Neural cell (in vitro differentiated cells): ENCODE measurements around the gene ARFIP2. TPM values are rescaled to one million over a fixed set of nuclear protein-coding genes. Genes with fewer than 3 reads are reported as not detected.

Experiments
- H2AFZ ChIP-seq: fragments of 200-600, 300-800 bp; sonication (generic), shearing (Covaris generic); 2 replicates; pipeline ENCODE4 v1.6.0; 2014; ENCODE audit warnings: low read depth, mild to moderate bottlenecking, antibody characterized with exemption, low read length, moderate library complexity
- H3F3A ChIP-seq: fragments of 200-600 bp; shearing (Covaris generic); 2 replicates; pipeline ENCODE4 v1.6.1; 2016; ENCODE audit warnings: mild to moderate bottlenecking, moderate library complexity, mixed read lengths, antibody characterized with exemption, low read length; ENCODE audit not compliant: insufficient read depth, poor library complexity, severe bottlenecking
- H3K27ac ChIP-seq: fragments of 200-600, 300-800 bp; sonication (generic), shearing (Covaris generic); 2 replicates; pipeline ENCODE4 v1.5.1; 2014; ENCODE audit warnings: mild to moderate bottlenecking, low read length, moderate library complexity
- H3K27me3 ChIP-seq: fragments of 300-800, 200-600 bp; sonication (generic), shearing (Covaris generic); 2 replicates; pipeline ENCODE4 v1.6.0; 2014; ENCODE audit warnings: mild to moderate bottlenecking, low read depth, low read length, moderate library complexity; ENCODE audit not compliant: insufficient read depth
- H3K36me3 ChIP-seq: fragments of 300-800, 200-600 bp; sonication (generic), shearing (Covaris generic); 2 replicates; pipeline ENCODE4 v1.5.1; 2014; ENCODE audit warnings: mild to moderate bottlenecking, antibody characterized with exemption, low read length, moderate library complexity; ENCODE audit not compliant: insufficient read depth
- H3K4me2 ChIP-seq: fragments of 300-800, 200-600 bp; sonication (generic), shearing (Covaris generic); 2 replicates; pipeline ENCODE4 v1.6.0; 2014; ENCODE audit warnings: mild to moderate bottlenecking, low read length
- H3K4me3 ChIP-seq: fragments of 300-800, 200-600 bp; sonication (generic), shearing (Covaris generic); 2 replicates; pipeline ENCODE4 v1.5.1; 2014; ENCODE audit warnings: mild to moderate bottlenecking, low read length, moderate library complexity
- H3K79me2 ChIP-seq: fragments of 200-600 bp; shearing (Covaris generic); replicated peaks from 2 replicates; pipeline ENCODE4 v1.6.0; 2014; ENCODE audit warnings: mild to moderate bottlenecking, low read length, moderate library complexity; ENCODE audit not compliant: insufficient read depth
- H3K9ac ChIP-seq: fragments of 300-800, 200-600 bp; sonication (generic), shearing (Covaris generic); 2 replicates; pipeline ENCODE4 v1.6.1; 2016; ENCODE audit warnings: mild to moderate bottlenecking, low read length, mixed read lengths
- H3K9me2 ChIP-seq: fragments of 200-600 bp; shearing (Covaris generic); 2 replicates; pipeline ENCODE4 v1.6.1; 2016; ENCODE audit warnings: mild to moderate bottlenecking, low read length, mixed read lengths; ENCODE audit not compliant: insufficient read depth
- H3K9me3 ChIP-seq: fragments of 200-600, 300-800 bp; sonication (generic), shearing (Covaris generic); 2 replicates; pipeline ENCODE4 v1.6.1; 2016; ENCODE audit warnings: mild to moderate bottlenecking, mixed run types, low read length, moderate library complexity, mixed read lengths
- H4K20me1 ChIP-seq: fragments of 200-600 bp; shearing (Covaris generic); 2 replicates; pipeline ENCODE4 v1.6.1; 2016; ENCODE audit warnings: mild to moderate bottlenecking, mixed run types; ENCODE audit not compliant: insufficient read depth
- EP300 ChIP-seq: fragments of 450-650 bp; conservative IDR thresholded peaks from 2 replicates; pipeline ENCODE4 v1.6.1; 2014; ENCODE audit warnings: antibody characterized with exemption, mild to moderate bottlenecking, moderate library complexity; ENCODE audit not compliant: poor library complexity, severe bottlenecking
- EZH2 ChIP-seq: fragments of 200-600, 300-800 bp; shearing (Covaris generic), sonication (generic); IDR thresholded peaks from 2 replicates; pipeline ENCODE4 v1.6.1; 2014; ENCODE audit warnings: antibody characterized with exemption, low read length, borderline replicate concordance, mild to moderate bottlenecking; ENCODE audit not compliant: insufficient read depth, poor library complexity, severe bottlenecking
- MXI1 ChIP-seq: fragments of 450-650 bp; conservative IDR thresholded peaks from 2 replicates; pipeline ENCODE4 v1.6.1; 2014; ENCODE audit warnings: antibody characterized with exemption, mild to moderate bottlenecking; ENCODE audit not compliant: poor library complexity, severe bottlenecking
- POLR2AphosphoS5 ChIP-seq: IDR thresholded peaks from 2 replicates; pipeline ENCODE4 v1.6.1; 2012
- RAD21 ChIP-seq: fragments of 450-650 bp; conservative IDR thresholded peaks from 2 replicates; pipeline ENCODE4 v1.6.1; 2014; ENCODE audit warnings: antibody characterized with exemption, mild to moderate bottlenecking, moderate library complexity
- SMC3 ChIP-seq: fragments of 450-650 bp; conservative IDR thresholded peaks from 2 replicates; pipeline ENCODE4 v1.6.1; 2014; ENCODE audit warnings: antibody characterized with exemption, mild to moderate bottlenecking, moderate library complexity; ENCODE audit not compliant: poor library complexity
- TAF1 ChIP-seq: IDR thresholded peaks from 2 replicates; pipeline ENCODE4 v1.6.1; 2012; ENCODE audit warnings: low read depth
- polyA plus RNA-seq: library from polyadenylated mRNA; depleted of rRNA; stranded (reverse); fragments of >200 nt; gene quantifications from 2 replicates; pipeline ENCODE4 v1.2.3, GENCODE V29; 2014
- TF ChIP-seq, protein P1 (sequence below): fragments of 450-650 bp; IDR thresholded peaks from 2 replicates; pipeline ENCODE4 v1.5.1; 2014; ENCODE audit warnings: antibody characterized with exemption, mild to moderate bottlenecking, moderate library complexity; ENCODE audit not compliant: poor library complexity, severe bottlenecking
- TF ChIP-seq, protein P2 (sequence below): IDR thresholded peaks from 2 replicates; pipeline ENCODE4 v1.6.1; 2012; ENCODE audit warnings: borderline replicate concordance

The ARFIP2 gene
- polyA plus RNA-seq, 1 donor from 2014 or later: 83.7 TPM

DNA sequence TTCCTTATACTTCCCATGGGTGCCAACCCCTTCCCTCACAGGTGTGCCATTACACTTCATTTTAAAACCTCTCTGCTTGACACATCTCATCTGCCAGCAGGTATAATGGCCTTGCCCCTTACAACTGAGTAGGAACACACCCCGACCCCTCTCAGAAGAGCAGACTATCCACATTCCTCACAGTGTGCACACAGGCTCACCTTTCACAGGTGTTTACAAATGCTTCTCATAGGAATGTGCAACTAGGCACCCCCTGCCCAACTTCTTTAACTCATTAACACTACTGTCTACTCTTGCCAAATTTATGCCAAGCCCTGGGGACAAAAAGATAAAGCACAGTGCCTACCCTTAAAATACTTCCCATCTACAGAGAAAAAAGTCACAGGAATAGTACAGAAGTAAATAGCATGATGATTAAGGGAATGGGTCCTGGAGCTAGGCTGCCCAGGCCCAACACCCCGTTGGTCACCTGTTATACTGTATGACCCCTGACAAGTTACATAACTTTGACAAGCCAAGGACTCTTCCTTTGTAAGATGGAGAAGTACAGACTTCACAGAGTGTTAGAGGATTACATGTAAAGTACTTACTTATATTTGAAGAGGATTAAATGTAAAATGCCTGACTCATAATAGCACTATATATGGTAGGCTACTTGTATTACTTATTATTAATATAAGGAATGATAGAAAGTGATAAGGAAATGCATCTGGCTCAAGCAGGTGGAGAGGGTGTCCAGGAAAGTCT, 22.6 kb downstream of the ARFIP2 start:
- H3K9ac ChIP-seq: no peak overlapping the region
- no peak overlapping the region for H3K4me3 ChIP-seq
- H2AFZ ChIP-seq: no peak overlapping the region
- H3K9me3 ChIP-seq: no peaks in the 10 kb centered on the region
- no peaks in the 10 kb centered on the region for H3K27me3 ChIP-seq
- H3K4me2 ChIP-seq: no peak overlapping the region
- no peak overlapping the region for H3K27ac ChIP-seq
- no peaks in the 10 kb centered on the region for H4K20me1 ChIP-seq
- TF ChIP-seq, protein P1, sequence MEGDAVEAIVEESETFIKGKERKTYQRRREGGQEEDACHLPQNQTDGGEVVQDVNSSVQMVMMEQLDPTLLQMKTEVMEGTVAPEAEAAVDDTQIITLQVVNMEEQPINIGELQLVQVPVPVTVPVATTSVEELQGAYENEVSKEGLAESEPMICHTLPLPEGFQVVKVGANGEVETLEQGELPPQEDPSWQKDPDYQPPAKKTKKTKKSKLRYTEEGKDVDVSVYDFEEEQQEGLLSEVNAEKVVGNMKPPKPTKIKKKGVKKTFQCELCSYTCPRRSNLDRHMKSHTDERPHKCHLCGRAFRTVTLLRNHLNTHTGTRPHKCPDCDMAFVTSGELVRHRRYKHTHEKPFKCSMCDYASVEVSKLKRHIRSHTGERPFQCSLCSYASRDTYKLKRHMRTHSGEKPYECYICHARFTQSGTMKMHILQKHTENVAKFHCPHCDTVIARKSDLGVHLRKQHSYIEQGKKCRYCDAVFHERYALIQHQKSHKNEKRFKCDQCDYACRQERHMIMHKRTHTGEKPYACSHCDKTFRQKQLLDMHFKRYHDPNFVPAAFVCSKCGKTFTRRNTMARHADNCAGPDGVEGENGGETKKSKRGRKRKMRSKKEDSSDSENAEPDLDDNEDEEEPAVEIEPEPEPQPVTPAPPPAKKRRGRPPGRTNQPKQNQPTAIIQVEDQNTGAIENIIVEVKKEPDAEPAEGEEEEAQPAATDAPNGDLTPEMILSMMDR: no peak
- TF ChIP-seq MXI1 (no peak), EZH2 (no peak), TAF1 (no peak), SMC3 (no peak), RAD21 (no peak), POLR2AphosphoS5 (no peak), EP300 (no peak)
- TF ChIP-seq, protein P2, sequence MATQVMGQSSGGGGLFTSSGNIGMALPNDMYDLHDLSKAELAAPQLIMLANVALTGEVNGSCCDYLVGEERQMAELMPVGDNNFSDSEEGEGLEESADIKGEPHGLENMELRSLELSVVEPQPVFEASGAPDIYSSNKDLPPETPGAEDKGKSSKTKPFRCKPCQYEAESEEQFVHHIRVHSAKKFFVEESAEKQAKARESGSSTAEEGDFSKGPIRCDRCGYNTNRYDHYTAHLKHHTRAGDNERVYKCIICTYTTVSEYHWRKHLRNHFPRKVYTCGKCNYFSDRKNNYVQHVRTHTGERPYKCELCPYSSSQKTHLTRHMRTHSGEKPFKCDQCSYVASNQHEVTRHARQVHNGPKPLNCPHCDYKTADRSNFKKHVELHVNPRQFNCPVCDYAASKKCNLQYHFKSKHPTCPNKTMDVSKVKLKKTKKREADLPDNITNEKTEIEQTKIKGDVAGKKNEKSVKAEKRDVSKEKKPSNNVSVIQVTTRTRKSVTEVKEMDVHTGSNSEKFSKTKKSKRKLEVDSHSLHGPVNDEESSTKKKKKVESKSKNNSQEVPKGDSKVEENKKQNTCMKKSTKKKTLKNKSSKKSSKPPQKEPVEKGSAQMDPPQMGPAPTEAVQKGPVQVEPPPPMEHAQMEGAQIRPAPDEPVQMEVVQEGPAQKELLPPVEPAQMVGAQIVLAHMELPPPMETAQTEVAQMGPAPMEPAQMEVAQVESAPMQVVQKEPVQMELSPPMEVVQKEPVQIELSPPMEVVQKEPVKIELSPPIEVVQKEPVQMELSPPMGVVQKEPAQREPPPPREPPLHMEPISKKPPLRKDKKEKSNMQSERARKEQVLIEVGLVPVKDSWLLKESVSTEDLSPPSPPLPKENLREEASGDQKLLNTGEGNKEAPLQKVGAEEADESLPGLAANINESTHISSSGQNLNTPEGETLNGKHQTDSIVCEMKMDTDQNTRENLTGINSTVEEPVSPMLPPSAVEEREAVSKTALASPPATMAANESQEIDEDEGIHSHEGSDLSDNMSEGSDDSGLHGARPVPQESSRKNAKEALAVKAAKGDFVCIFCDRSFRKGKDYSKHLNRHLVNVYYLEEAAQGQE: no peak
- no peaks in the 10 kb centered on the region for H3K79me2 ChIP-seq
- peaks cover 6% of the 10 kb centered on the region for H3K36me3 ChIP-seq
- no peaks in the 10 kb centered on the region for H3F3A ChIP-seq
- no peaks in the 10 kb centered on the region for H3K9me2 ChIP-seq

DNA sequence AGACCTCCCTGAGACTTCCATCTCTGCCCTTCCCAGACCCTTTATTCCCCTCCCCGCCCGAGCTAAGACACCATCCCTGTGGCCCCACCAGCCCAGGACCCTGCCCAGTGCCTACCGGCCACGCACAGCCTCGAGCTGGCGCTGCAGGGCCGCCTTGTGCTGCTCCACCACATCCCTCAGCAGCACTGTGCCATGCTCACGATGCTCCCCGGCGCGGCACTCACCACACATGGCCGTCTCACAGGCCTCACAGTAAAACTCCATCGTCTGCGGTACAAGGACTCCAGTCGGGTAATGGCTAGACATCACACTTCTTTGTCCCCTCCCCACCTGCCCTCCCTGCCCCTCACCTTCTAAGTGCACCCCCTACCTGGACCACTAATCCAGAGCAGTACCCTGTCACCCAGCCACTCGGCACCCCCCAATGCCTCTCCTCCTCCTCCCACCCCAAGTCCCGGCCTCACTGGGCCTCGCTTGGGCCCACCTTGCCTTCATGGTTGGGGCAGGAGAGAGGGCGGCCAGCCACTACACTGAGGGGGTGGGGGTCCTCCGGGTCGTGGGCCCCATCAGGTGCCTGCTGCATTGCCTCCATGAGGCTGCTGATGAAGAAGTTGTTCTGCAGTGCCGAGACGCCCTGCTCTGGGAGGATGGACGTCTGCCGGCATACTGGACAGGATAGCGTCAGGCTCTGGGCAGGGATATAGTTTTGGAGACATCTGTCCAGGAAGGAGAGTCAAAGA, 23.4 kb downstream of the ARFIP2 start:
- Histone ChIP-seq H3K9me3 (no peaks in the 10 kb centered on the region), H4K20me1 (no peaks in the 10 kb centered on the region), H2AFZ (no peak overlapping the region), H3F3A (no peaks in the 10 kb centered on the region), H3K9ac (no peak overlapping the region), H3K27ac (no peak overlapping the region), H3K79me2 (no peaks in the 10 kb centered on the region), H3K36me3 (peaks cover 6% of the 10 kb centered on the region), H3K4me2 (no peak overlapping the region), H3K27me3 (no peaks in the 10 kb centered on the region), H3K4me3 (no peak overlapping the region), H3K9me2 (no peaks in the 10 kb centered on the region)
- TF ChIP-seq, protein P2: no peak
- TF ChIP-seq EP300 (no peak), SMC3 (no peak), TAF1 (no peak), RAD21 (no peak), EZH2 (no peak), MXI1 (no peak), POLR2AphosphoS5 (no peak)
- TF ChIP-seq, protein P1: no peak
